GM23248 (cell line): Measurements from ENCODE around the gene MYH11.

Source experiments
- EZH2 ChIP-seq: fragments of 200-600 bp; sonication (generic); IDR thresholded peaks from 2 replicates; pipeline ENCODE4 v1.6.1; 2018; ENCODE audit warnings: antibody characterized with exemption, mild to moderate bottlenecking; ENCODE audit not compliant: insufficient read depth, poor library complexity, severe bottlenecking
- EZH2phosphoT487 ChIP-seq: fragments of 200-600 bp; sonication (generic); IDR thresholded peaks from 2 replicates; pipeline ENCODE4 v1.6.1; 2018; ENCODE audit warnings: antibody characterized with exemption, moderate library complexity, mild to moderate bottlenecking, low read depth; ENCODE audit not compliant: insufficient read depth

DNA sequence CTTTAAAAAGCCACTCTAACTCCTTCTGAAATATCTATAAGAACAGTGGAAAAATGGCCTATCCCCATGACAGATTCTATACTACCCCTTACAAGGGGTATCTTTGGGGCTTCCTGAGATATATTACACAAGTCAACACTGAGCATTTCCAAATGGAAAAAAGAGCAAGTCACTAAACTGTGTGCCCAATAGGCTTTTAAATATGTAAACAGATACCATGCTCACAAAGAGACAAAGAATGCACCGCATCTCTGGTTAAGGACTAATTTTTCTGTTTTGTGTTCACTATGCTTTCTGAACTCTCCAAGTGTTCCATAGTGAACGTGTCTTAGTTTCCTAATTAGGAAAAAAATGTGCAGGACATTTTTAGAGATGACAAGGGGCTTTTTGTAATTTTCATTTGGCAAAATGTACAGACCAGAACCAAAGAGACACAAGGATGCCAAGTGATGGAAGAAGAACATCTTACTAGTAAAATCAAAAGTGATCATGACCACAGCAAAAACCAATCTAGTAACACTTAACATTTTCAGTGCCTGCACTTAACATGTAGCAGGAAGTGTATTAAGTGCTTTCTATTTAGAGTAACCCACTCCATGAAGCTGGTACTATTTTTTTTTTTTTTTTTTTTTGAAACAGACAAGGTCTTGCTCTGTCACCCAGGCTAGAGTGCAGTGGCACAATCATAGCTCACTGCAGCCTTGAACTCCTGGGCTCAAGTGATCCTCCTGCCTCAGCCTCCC, 21.5 kb downstream of the MYH11 start:
- no peak for TF ChIP-seq EZH2
- no peak for TF ChIP-seq EZH2phosphoT487
